HepG2 (cell line): ENCODE measurements around the gene UBE2I. TPM values are rescaled to one million over a fixed set of nuclear protein-coding genes. Genes with fewer than 3 reads are reported as not detected.

Experiments used
- CBFB ChIP-seq: sonication (generic); formaldehyde crosslinking; IDR thresholded peaks from 2 replicates; pipeline ENCODE4 v1.4.0; 2020; ENCODE audit warnings: missing genetic modification reagents
- CCDC6 ChIP-seq: sonication (generic); formaldehyde crosslinking; IDR thresholded peaks from 2 replicates; pipeline ENCODE4 v1.8.1; 2022; ENCODE audit warnings: mild to moderate bottlenecking, missing genetic modification reagents, moderate library complexity
- DBP ChIP-seq: sonication (generic); formaldehyde crosslinking; IDR thresholded peaks from 2 replicates; pipeline ENCODE4 v1.4.0; 2020; ENCODE audit warnings: missing genetic modification reagents; ENCODE audit errors: not compliant biosample characterization
- FLYWCH1 ChIP-seq: sonication (generic); formaldehyde crosslinking; IDR thresholded peaks from 2 replicates; pipeline ENCODE4 v1.8.1; 2023; ENCODE audit warnings: mild to moderate bottlenecking, missing genetic modification reagents
- FOXP1 ChIP-seq, 2 experiments: fragments of 450-650 bp in 1 of 2; IDR thresholded peaks; 2 replicates each; pipeline ENCODE4 v1.6.1; 2017 to 2018; ENCODE audit warnings: antibody characterized with exemption in 1 of 2
- JARID2 ChIP-seq: sonication (generic); formaldehyde crosslinking; IDR thresholded peaks from 2 replicates; pipeline ENCODE4 v1.8.1; 2023; ENCODE audit warnings: missing genetic modification reagents, inconsistent platforms; ENCODE audit not compliant: insufficient replicate concordance
- KAT8 ChIP-seq: IDR thresholded peaks from 2 replicates; pipeline ENCODE4 v1.6.1; 2016; ENCODE audit warnings: missing genetic modification reagents, missing compliant biosample characterization
- LBX2 ChIP-seq: sonication (generic); formaldehyde crosslinking; IDR thresholded peaks from 2 replicates; pipeline ENCODE4 v1.5.0; 2020; ENCODE audit warnings: missing genetic modification reagents, mild to moderate bottlenecking, borderline replicate concordance
- MED1 ChIP-seq: sonication (generic); formaldehyde crosslinking; IDR thresholded peaks from 2 replicates; pipeline ENCODE4 v1.4.0; 2020; ENCODE audit warnings: missing genetic modification reagents
- RFXANK ChIP-seq: IDR thresholded peaks from 2 replicates; pipeline ENCODE4 v1.6.1; 2016
- SP5 ChIP-seq: IDR thresholded peaks from 2 replicates; pipeline ENCODE4 v1.6.1; 2016; ENCODE audit warnings: low read depth, borderline replicate concordance
- STAG1 ChIP-seq: sonication (generic); formaldehyde crosslinking; IDR thresholded peaks from 2 replicates; pipeline ENCODE4 v1.4.0; 2020; ENCODE audit warnings: missing genetic modification reagents
- XBP1 ChIP-seq: sonication (generic); formaldehyde crosslinking; IDR thresholded peaks from 2 replicates; pipeline ENCODE4 v1.5.0; 2020; ENCODE audit warnings: missing genetic modification reagents
- ZBTB38 ChIP-seq: sonication (generic); formaldehyde crosslinking; IDR thresholded peaks from 2 replicates; pipeline ENCODE4 v1.5.1; 2020; ENCODE audit warnings: mild to moderate bottlenecking, missing genetic modification reagents
- ZBTB4 ChIP-seq: sonication (generic); formaldehyde crosslinking; IDR thresholded peaks from 2 replicates; pipeline ENCODE4 v1.4.0; 2020; ENCODE audit warnings: missing genetic modification reagents, mild to moderate bottlenecking, borderline replicate concordance
- ZNF282 ChIP-seq: fragments of 450-650 bp; IDR thresholded peaks from 2 replicates; pipeline ENCODE4 v1.6.1; 2018; ENCODE audit not compliant: partially characterized antibody
- ZNF432 ChIP-seq: sonication (generic); formaldehyde crosslinking; IDR thresholded peaks from 2 replicates; pipeline ENCODE4 v1.5.0; 2020; ENCODE audit warnings: missing genetic modification reagents, mild to moderate bottlenecking, borderline replicate concordance
- ZNF768 ChIP-seq: sonication (generic); formaldehyde crosslinking; IDR thresholded peaks from 2 replicates; pipeline ENCODE4 v1.4.0; 2020; ENCODE audit warnings: missing genetic modification reagents
- polyA plus RNA-seq, 8 experiments: library from polyadenylated mRNA; depleted of rRNA in 3 of 8; stranded (reverse) in 7 of 8; unstranded in 1 of 8; fragments of >200 nt; fragmentation: Illumina TruSeq in 4 of 8; extraction: Trizol in 4 of 8; gene quantifications; 2 replicates each; pipeline versions ENCODE4 v1.2.1 to v1.2.3, GENCODE V29; 2011 to 2016; ENCODE audit warnings: low read depth in 4 of 8, missing spikeins in 1 of 8, mixed read lengths in 1 of 8; ENCODE audit not compliant: insufficient read depth in 1 of 8
- total RNA-seq, 5 experiments: library from RNA; depleted of rRNA; stranded (reverse); fragments of >200 nt; fragmentation: Illumina TruSeq; extraction: Trizol; gene quantifications; 2 replicates each; pipeline ENCODE4 v1.2.3, GENCODE V29; 2016; ENCODE audit warnings: low read depth in 1 of 5
- TF ChIP-seq, protein P1 (sequence below): sonication (generic); formaldehyde crosslinking; IDR thresholded peaks from 2 replicates; pipeline ENCODE4 v1.8.1; 2023; ENCODE audit warnings: missing genetic modification reagents, inconsistent platforms, borderline replicate concordance
- TF ChIP-seq, protein P2 (sequence below), 2 experiments: IDR thresholded peaks; 2 replicates each; pipeline ENCODE4 v1.6.1; 2011 to 2012; ENCODE audit warnings: low read length in 2 of 2, borderline replicate concordance in 1 of 2, low read depth in 1 of 2, mild to moderate bottlenecking in 1 of 2, moderate library complexity in 1 of 2

UBE2I gene
- total and polyA plus RNA-seq, 2 of the 13 experiments (the other 11 are each of a cell fraction or from before 2014, with no cell fraction given), result 75.8 to 98.9 TPM

DNA sequence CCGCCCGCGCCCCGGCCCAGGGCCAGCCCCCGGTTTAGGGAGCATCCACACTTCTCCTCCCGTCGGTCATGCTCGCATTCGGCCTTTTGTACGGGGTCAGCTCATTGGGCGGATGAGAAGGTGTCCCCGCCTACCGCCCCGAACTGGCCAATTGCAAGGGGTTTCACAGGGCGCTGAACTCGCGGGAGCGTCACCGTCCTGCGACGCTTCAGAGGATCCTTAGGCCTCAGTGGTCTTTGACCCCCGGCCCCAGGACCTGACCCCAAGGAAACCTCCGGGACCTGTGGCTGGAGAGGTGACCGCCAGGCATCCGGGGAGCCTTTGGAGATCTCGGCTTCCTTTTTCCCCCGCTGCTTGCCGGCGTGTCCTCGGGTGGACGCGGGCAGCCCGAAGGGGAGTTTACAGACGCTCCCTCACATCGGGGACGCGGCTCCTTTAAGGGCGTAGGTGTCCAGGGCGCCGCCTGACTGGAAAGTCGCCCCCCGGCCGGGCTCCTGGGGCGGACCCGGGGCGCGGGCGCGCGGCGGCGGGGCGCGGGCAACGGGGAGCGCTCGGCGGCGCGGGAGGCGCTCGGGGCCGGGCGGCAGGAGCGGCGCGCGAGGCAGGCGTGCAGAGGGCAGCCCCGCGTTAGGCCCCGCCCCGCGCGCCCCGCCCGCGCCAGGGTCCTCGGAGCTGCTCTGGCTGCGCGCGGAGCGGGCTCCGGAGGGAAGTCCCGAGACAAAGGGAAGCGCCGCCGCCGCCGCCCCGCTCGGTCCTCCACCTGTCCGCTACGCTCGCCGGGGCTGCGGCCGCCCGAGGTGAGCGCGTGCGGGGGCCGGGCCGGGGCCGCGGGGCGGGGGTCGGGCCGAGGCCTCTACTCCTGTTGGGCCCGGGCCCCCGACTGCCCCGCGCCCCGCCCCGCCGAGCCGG is at the start of gene UBE2I (continued):
- TF ChIP-seq, protein P1, sequence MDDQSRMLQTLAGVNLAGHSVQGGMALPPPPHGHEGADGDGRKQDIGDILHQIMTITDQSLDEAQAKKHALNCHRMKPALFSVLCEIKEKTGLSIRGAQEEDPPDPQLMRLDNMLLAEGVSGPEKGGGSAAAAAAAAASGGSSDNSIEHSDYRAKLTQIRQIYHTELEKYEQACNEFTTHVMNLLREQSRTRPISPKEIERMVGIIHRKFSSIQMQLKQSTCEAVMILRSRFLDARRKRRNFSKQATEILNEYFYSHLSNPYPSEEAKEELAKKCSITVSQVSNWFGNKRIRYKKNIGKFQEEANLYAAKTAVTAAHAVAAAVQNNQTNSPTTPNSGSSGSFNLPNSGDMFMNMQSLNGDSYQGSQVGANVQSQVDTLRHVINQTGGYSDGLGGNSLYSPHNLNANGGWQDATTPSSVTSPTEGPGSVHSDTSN, result no peak
- 0 out of 2 replicates have a peak, but pooled peaks have one; percentile 67 for TF ChIP-seq CBFB (CRISPR knock-in tag)
- TF ChIP-seq KAT8 (CRISPR knock-in tag), result peak; percentile 90
- no peak for TF ChIP-seq FLYWCH1 (CRISPR knock-in tag)
- TF ChIP-seq, protein P2, sequence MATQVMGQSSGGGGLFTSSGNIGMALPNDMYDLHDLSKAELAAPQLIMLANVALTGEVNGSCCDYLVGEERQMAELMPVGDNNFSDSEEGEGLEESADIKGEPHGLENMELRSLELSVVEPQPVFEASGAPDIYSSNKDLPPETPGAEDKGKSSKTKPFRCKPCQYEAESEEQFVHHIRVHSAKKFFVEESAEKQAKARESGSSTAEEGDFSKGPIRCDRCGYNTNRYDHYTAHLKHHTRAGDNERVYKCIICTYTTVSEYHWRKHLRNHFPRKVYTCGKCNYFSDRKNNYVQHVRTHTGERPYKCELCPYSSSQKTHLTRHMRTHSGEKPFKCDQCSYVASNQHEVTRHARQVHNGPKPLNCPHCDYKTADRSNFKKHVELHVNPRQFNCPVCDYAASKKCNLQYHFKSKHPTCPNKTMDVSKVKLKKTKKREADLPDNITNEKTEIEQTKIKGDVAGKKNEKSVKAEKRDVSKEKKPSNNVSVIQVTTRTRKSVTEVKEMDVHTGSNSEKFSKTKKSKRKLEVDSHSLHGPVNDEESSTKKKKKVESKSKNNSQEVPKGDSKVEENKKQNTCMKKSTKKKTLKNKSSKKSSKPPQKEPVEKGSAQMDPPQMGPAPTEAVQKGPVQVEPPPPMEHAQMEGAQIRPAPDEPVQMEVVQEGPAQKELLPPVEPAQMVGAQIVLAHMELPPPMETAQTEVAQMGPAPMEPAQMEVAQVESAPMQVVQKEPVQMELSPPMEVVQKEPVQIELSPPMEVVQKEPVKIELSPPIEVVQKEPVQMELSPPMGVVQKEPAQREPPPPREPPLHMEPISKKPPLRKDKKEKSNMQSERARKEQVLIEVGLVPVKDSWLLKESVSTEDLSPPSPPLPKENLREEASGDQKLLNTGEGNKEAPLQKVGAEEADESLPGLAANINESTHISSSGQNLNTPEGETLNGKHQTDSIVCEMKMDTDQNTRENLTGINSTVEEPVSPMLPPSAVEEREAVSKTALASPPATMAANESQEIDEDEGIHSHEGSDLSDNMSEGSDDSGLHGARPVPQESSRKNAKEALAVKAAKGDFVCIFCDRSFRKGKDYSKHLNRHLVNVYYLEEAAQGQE (IDR thresholded peaks at IDR 0.05; ENCODE audit: borderline replicate concordance in 1 of 2, low read depth in 1 of 2, low read length in 2 of 2), result no peak
- TF ChIP-seq XBP1 (CRISPR knock-in tag), result no peak
- peak; percentile 76 for TF ChIP-seq SP5 (CRISPR knock-in tag)
- 0 out of 2 replicates have a peak, but pooled peaks have one; percentile 9 for TF ChIP-seq MED1 (CRISPR knock-in tag)
- no peak for TF ChIP-seq FOXP1 (IDR thresholded peaks at IDR 0.05)
- no peak for TF ChIP-seq FOXP1 (CRISPR knock-in tag; IDR thresholded peaks at IDR 0.05)
- peak; percentile 64; the same call in 1 of the 2 replicates for TF ChIP-seq ZNF768 (CRISPR knock-in tag)
- TF ChIP-seq DBP (CRISPR knock-in tag), result peak; percentile 43
- TF ChIP-seq ZBTB4 (CRISPR knock-in tag), result no peak
- no peak for TF ChIP-seq RFXANK (CRISPR knock-in tag)
- TF ChIP-seq LBX2 (CRISPR knock-in tag), result no peak
- TF ChIP-seq ZNF432, result no peak
- TF ChIP-seq CCDC6, result peak; percentile 52; the same call in 1 of the 2 replicates
- TF ChIP-seq STAG1 (CRISPR knock-in tag), result no peak
- no peak for TF ChIP-seq JARID2 (CRISPR knock-in tag)
- no peak for TF ChIP-seq ZBTB38
- no peak for TF ChIP-seq ZNF282
